CD4-positive, alpha-beta memory T cell (primary cell): ENCODE measurements around the gene BICC1. TPM values are rescaled to one million over a fixed set of nuclear protein-coding genes. Genes with fewer than 3 reads are reported as not detected.

Source experiments
- CTCF ChIA-PET: fragments of 350-600 bp; sonication (Branson Sonifier 250); formaldehyde crosslinking; loops from one replicate; lab custom pipeline; 2021; ENCODE audit warnings: inconsistent platforms; ENCODE audit not compliant: partially characterized antibody; lab: Charles Lee
- POLR2A ChIA-PET: fragments of 350-600 bp; sonication (Branson Sonifier 250); formaldehyde crosslinking; loops from one replicate; lab custom pipeline; 2021; ENCODE audit not compliant: partially characterized antibody; lab: Charles Lee
- DNase-seq, 5 donors: peaks; one replicate each; pipeline versions ENCODE4 v3.0.0 to v3.0.0-alpha.2; 2020 to 2022; ENCODE audit warnings: mixed read lengths in 1 of 5
- H3K27ac ChIP-seq: one replicate; pipeline ENCODE4 v1.7.0; 2013; ENCODE audit warnings: low read depth, low read length
- H3K27me3 ChIP-seq: 2 replicates; pipeline ENCODE4 v1.7.0; 2013; ENCODE audit warnings: mild to moderate bottlenecking, low read length, moderate library complexity; ENCODE audit not compliant: insufficient read depth
- H3K36me3 ChIP-seq: 2 replicates; pipeline ENCODE4 v1.7.0; 2013; ENCODE audit warnings: mild to moderate bottlenecking, low read length, moderate library complexity; ENCODE audit not compliant: insufficient read depth
- H3K4me1 ChIP-seq: 2 replicates; pipeline ENCODE4 v1.7.0; 2013; ENCODE audit warnings: mild to moderate bottlenecking, low read length, moderate library complexity; ENCODE audit not compliant: insufficient read depth
- H3K4me3 ChIP-seq, 2 donors: one replicate each; pipeline ENCODE4 v1.7.0; 2013; ENCODE audit warnings: low read length in 2 of 2, mild to moderate bottlenecking in 1 of 2
- H3K9me3 ChIP-seq, 2 donors: one replicate each; pipeline ENCODE4 v1.7.0; 2013; ENCODE audit warnings: low read length in 2 of 2, control low read depth in 1 of 2; ENCODE audit not compliant: control insufficient read depth in 1 of 2
- H3K27ac Mint-ChIP-seq, 7 donors: one replicate each; pipeline ENCODE4 v1.8.0; 2020 to 2021; ENCODE audit warnings: mixed read lengths in 7 of 7, mild to moderate bottlenecking in 6 of 7, inconsistent platforms in 3 of 7, moderate library complexity in 3 of 7
- H3K27me3 Mint-ChIP-seq, 2 donors: one replicate each; pipeline ENCODE4 v1.8.0; 2020 to 2021; ENCODE audit warnings: mixed read lengths in 2 of 2
- H3K36me3 Mint-ChIP-seq, 2 donors: one replicate each; pipeline ENCODE4 v1.8.0; 2020 to 2021; ENCODE audit warnings: mixed read lengths in 2 of 2, inconsistent platforms in 1 of 2, mild to moderate bottlenecking in 1 of 2
- H3K4me1 Mint-ChIP-seq, 4 donors: one replicate each; pipeline ENCODE4 v1.8.0; 2020 to 2021; ENCODE audit warnings: mixed read lengths in 4 of 4, mild to moderate bottlenecking in 1 of 4
- H3K4me3 Mint-ChIP-seq, 8 donors: one replicate each; pipeline ENCODE4 v1.8.0; 2020 to 2021; ENCODE audit warnings: mixed read lengths in 8 of 8, mild to moderate bottlenecking in 7 of 8, moderate library complexity in 6 of 8, inconsistent platforms in 3 of 8
- H3K9me3 Mint-ChIP-seq, 8 donors: one replicate each; pipeline ENCODE4 v1.8.0; 2020 to 2021; ENCODE audit warnings: mixed read lengths in 8 of 8, mild to moderate bottlenecking in 5 of 8, inconsistent platforms in 3 of 8, moderate library complexity in 1 of 8
- intact Hi-C: fragments of 100-400 bp; cut with micrococcal nuclease; formaldehyde crosslinking; loops from one replicate; pipeline ENCODE4 v1.15.1; 2023
- polyA plus RNA-seq, 2 donors: library from polyadenylated mRNA; unstranded; fragments of 300-500 nt; fragmentation: Illumina TruSeq; gene quantifications; one replicate each; pipeline ENCODE4 v1.2.3, GENCODE V29; 2021
- total RNA-seq, 2 experiments: library from RNA; stranded (reverse); gene quantifications; one replicate each; pipeline ENCODE4 v1.2.3, GENCODE V29; 2021

The BICC1 gene
- total and polyA plus RNA-seq, 4 experiments from 2014 or later = not detected

GRCh38 chr10:58608826-58609531, 96.3 kb downstream of the BICC1 start:
- Mint-ChIP-seq H3K4me1 (no peaks in the 10 kb centered on the region), H3K27ac (no peak overlapping the region), H3K27me3 (no peaks in the 10 kb centered on the region), H3K4me3 (no peak overlapping the region), H3K36me3 (no peaks in the 10 kb centered on the region), H3K9me3 (peaks cover 0 to 2% (median 0%) of the 10 kb centered on the region in 8 donors)
- intact Hi-C loops = no loop called here
- Histone ChIP-seq H3K9me3 (no peaks in the 10 kb centered on the region), H3K27me3 (no peaks in the 10 kb centered on the region), H3K36me3 (no peaks in the 10 kb centered on the region), H3K4me3 (no peak overlapping the region), H3K27ac (no peak overlapping the region), H3K4me1 (no peaks in the 10 kb centered on the region)
- ChIA-PET POLR2A (no interaction called here), CTCF (no interaction called here)
- no peak for DNase-seq

- no peaks in the 10 kb centered on the region for H3K4me1 ChIP-seq
- DNase-seq = no peak
- H3K36me3 ChIP-seq = no peaks in the 10 kb centered on the region
- no peaks in the 10 kb centered on the region for H3K9me3 ChIP-seq
- Mint-ChIP-seq H3K9me3 (peaks cover 0 to 2% (median 0%) of the 10 kb centered on the region in 8 donors), H3K36me3 (no peaks in the 10 kb centered on the region), H3K27ac (no peak overlapping the region), H3K4me1 (no peaks in the 10 kb centered on the region), H3K4me3 (no peak overlapping the region), H3K27me3 (no peaks in the 10 kb centered on the region)
- POLR2A ChIA-PET = no interaction called here
- H3K4me3 ChIP-seq = no peak overlapping the region
- CTCF ChIA-PET = no interaction called here
- H3K27ac ChIP-seq = no peak overlapping the region
- intact Hi-C loops = no loop called here
- no peaks in the 10 kb centered on the region for H3K27me3 ChIP-seq
Measured at GRCh38 chr10:58609532-58610150, 97.0 kb downstream of the BICC1 start.

GRCh38 chr10:58615237-58615935, 102.7 kb downstream of the BICC1 start:
- H3K36me3 ChIP-seq = no peaks in the 10 kb centered on the region
- Mint-ChIP-seq H3K36me3 (no peaks in the 10 kb centered on the region), H3K4me1 (no peaks in the 10 kb centered on the region), H3K9me3 (no peaks in the 10 kb centered on the region), H3K4me3 (no peak overlapping the region), H3K27ac (no peak overlapping the region), H3K27me3 (no peaks in the 10 kb centered on the region)
- no peaks in the 10 kb centered on the region for H3K27me3 ChIP-seq
- no peaks in the 10 kb centered on the region for H3K9me3 ChIP-seq
- intact Hi-C loops = no loop called here
- CTCF ChIA-PET = no interaction called here
- H3K27ac ChIP-seq = no peak overlapping the region
- H3K4me3 ChIP-seq = no peak overlapping the region
- H3K4me1 ChIP-seq = no peaks in the 10 kb centered on the region
- DNase-seq = no peak
- POLR2A ChIA-PET = no interaction called here

GRCh38 chr10:58618158-58618676, 105.5 kb downstream of the BICC1 start:
- Histone ChIP-seq H3K36me3 (no peaks in the 10 kb centered on the region), H3K27me3 (no peaks in the 10 kb centered on the region), H3K27ac (no peak overlapping the region), H3K4me3 (no peak overlapping the region), H3K4me1 (no peaks in the 10 kb centered on the region), H3K9me3 (no peaks in the 10 kb centered on the region)
- no peaks in the 10 kb centered on the region for H3K36me3 Mint-ChIP-seq
- no peak overlapping the region for H3K4me3 Mint-ChIP-seq
- no peak overlapping the region for H3K27ac Mint-ChIP-seq
- no peaks in the 10 kb centered on the region for H3K9me3 Mint-ChIP-seq
- CTCF ChIA-PET = no interaction called here
- POLR2A ChIA-PET = no interaction called here
- peak in 1 of 5 donors; percentile 16 for DNase-seq
- no peaks in the 10 kb centered on the region for H3K4me1 Mint-ChIP-seq
- H3K27me3 Mint-ChIP-seq = no peaks in the 10 kb centered on the region
- intact Hi-C loops = no loop called here

- H3K27ac Mint-ChIP-seq = no peak overlapping the region
- no peaks in the 10 kb centered on the region for H3K9me3 ChIP-seq
- no peaks in the 10 kb centered on the region for H3K9me3 Mint-ChIP-seq
- H3K4me1 ChIP-seq = no peaks in the 10 kb centered on the region
- ChIA-PET CTCF (no interaction called here), POLR2A (no interaction called here)
- no peak overlapping the region for H3K4me3 Mint-ChIP-seq
- no peaks in the 10 kb centered on the region for H3K36me3 ChIP-seq
- no peaks in the 10 kb centered on the region for H3K4me1 Mint-ChIP-seq
- intact Hi-C loops = no loop called here
- H3K27ac ChIP-seq = no peak overlapping the region
- no peaks in the 10 kb centered on the region for H3K27me3 ChIP-seq
- H3K27me3 Mint-ChIP-seq = no peaks in the 10 kb centered on the region
- H3K4me3 ChIP-seq = no peak overlapping the region
- no peak for DNase-seq
- no peaks in the 10 kb centered on the region for H3K36me3 Mint-ChIP-seq
Measured at GRCh38 chr10:58621379-58622077, 108.9 kb downstream of the BICC1 start.

GRCh38 chr10:58622246-58622645, 109.6 kb downstream of the BICC1 start:
- Mint-ChIP-seq H3K4me1 (no peaks in the 10 kb centered on the region), H3K27me3 (no peaks in the 10 kb centered on the region), H3K36me3 (no peaks in the 10 kb centered on the region), H3K27ac (no peak overlapping the region), H3K9me3 (peaks cover 0 to under 1% (median 0%) of the 10 kb centered on the region in 8 donors), H3K4me3 (no peak overlapping the region)
- no peak overlapping the region for H3K27ac ChIP-seq
- ChIA-PET POLR2A (interaction anchor here (0.7 kb wide), 1 partner anchor 895 kb away, joined by 5 read pairs; no protein-coding TSS in a partner anchor), CTCF (no interaction called here)
- intact Hi-C loops = no loop called here
- no peaks in the 10 kb centered on the region for H3K27me3 ChIP-seq
- H3K4me1 ChIP-seq = no peaks in the 10 kb centered on the region
- H3K9me3 ChIP-seq = no peaks in the 10 kb centered on the region
- no peak for DNase-seq
- no peaks in the 10 kb centered on the region for H3K36me3 ChIP-seq
- no peak overlapping the region for H3K4me3 ChIP-seq

- intact Hi-C loops = no loop called here
- CTCF ChIA-PET = no interaction called here
- H3K4me1 Mint-ChIP-seq = no peaks in the 10 kb centered on the region
Measured at GRCh38 chr10:58625070-58625469, 112.4 kb downstream of the BICC1 start.

More at GRCh38 chr10:58625070-58625469, 112.4 kb downstream of the BICC1 start:
- no peaks in the 10 kb centered on the region for H3K4me1 ChIP-seq
- H3K36me3 ChIP-seq = no peaks in the 10 kb centered on the region
- no peaks in the 10 kb centered on the region for H3K27me3 ChIP-seq
- POLR2A ChIA-PET = no interaction called here
- no peak for DNase-seq
- Mint-ChIP-seq H3K4me3 (no peak overlapping the region), H3K27ac (no peak overlapping the region), H3K27me3 (no peaks in the 10 kb centered on the region), H3K36me3 (no peaks in the 10 kb centered on the region), H3K9me3 (peaks cover 0 to 2% (median 0%) of the 10 kb centered on the region in 8 donors)
- H3K9me3 ChIP-seq = no peaks in the 10 kb centered on the region
- H3K4me3 ChIP-seq = no peak overlapping the region
- H3K27ac ChIP-seq = no peak overlapping the region
